HPDE6-E6E7 (cell line): ENCODE results near the gene APRT.

Experiments
- DNase-seq: peaks from one replicate; pipeline ENCODE4 v3.0.0; 2011; ENCODE audit warnings: missing footprints; ENCODE audit errors: extremely low spot score

APRT gene

DNA sequence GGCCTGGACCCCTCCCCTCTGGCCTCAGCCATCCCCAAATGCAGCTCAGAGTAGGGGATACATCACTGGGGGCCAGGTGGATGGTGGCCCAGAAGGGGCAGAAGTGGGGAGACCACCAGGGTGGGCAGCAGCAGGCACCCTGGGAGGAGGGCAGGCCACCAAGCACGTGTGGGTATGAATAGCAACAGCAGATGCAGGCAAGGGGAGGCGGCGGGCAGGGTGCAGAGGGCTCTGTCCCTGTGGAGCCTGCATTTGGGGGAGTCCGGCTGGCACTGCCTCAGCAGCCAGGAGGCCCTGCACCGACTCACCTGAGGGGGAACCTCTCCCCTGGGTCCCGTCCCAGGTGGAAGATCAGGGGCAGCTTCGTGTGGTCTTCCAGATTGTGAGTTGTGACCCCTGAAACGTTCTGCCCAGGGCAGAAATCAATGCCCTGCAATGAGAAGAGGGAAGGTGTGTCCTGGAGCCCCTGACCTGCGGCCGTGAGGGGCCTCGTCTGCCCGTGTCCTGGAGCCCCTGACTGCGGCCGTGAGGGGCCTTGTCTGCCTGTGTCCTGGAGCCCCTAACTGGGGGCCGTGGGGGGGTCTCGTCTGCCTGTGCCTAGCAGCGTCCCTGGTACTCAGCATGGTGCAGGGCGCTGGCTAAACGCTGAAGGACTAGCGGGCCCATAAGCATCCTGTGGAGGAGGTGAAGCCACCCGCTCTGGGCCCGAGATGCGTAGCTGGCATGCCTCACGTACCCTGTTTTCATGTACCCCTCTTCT is 10.7 kb upstream of the APRT start:
- DNase-seq: no peak

DNA sequence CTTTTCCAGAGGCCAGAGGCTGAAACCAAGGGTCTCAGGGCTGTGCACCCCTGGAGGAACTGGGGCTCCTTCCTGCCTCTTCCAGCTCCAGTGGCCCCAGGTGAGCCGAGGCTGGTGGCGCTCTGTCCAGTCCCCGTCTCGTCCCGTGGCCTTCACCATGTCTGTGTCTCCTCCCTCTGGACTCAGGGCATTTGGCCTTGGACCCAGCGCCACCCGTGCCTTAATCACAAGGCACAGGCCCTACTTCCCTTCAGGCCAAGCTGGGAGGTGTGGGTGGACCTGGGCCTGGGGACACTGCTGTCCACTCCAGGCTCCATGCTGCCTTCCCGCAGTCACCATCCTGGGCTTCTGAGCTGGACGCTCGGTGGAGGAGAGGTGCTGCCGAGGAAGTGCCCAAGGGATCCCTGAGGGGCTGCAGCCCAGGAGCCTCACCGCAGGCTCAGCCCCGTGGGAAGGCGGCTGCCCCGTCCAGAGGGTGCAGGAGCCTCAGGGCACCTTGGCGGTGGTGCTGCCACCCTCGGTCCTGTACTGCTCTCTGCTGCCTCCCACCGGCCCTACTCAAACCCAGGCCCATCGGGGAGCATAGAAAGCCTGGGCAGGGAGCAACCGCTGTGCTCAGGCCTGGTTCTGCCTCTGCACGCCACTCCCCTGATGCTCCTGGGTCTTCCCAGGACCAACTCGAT is 9.6 kb upstream of the APRT start:
- no peak for DNase-seq

DNA sequence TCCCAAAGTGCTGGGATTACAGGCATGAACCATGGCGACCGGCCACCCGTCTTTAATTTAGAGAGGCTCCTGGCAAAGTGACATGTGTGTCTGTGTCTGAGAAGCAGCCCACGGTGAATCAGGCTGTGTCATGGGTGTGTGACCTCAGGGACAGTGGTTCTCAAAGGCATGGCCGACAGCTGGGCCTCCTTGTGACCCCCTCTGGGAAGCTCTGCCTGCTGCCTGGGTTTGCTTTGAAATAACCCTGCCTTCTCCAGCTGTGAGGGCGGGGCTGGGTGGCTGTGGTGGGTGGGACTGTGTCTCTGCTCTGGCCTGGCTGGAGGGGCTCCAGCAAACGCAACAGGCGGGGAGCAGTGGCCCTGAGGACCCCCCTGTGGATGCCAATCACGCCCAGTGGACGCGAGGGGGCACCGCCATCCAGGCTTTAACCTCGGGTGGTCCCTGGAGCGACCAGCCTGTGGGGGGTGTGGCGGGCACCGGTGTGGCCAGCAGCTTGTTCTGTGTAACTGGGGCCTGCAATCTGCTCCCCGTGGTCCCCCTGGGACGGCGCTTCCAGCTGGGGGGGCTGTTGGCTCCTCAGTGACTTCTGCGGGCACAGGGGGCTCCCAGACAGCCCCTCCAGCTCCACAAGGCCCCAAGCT is 8.8 kb upstream of the APRT start:
- no peak for DNase-seq

DNA sequence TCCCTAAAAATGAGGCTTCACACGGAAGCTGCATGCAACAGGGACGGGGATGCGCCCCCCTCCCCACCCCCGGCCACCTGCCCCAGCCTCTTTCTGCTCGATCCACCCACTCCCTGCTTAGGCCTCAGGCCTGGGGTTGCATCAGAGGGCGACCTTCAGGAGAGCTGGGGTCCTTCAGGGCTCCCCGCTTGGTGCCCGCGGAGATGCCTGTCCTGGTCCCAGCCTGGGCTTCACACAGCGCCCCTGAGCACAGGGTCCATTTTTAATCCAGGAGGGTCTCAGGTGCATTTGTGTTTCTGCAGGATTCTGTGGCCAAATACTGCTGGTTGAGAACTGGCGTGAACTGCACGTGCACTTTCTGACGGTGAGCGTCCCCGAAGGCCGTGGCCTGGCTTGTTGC is 7.4 kb upstream of the APRT start:
- no peak for DNase-seq

DNA sequence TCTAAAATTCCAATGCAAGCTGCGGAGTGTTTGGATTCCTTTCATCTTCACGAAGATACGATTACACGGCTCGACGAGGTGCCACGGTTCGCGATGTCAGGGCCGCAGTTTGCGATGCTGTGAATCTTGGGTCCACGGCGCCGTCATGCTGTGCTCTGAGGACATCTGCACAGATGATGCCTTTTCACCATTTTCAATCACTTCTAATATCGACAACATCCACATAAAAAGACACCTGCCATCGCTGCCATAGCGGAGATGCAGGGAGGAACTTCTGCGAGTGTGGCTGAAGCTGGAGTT is 6.8 kb upstream of the APRT start:
- DNase-seq: no peak

DNA sequence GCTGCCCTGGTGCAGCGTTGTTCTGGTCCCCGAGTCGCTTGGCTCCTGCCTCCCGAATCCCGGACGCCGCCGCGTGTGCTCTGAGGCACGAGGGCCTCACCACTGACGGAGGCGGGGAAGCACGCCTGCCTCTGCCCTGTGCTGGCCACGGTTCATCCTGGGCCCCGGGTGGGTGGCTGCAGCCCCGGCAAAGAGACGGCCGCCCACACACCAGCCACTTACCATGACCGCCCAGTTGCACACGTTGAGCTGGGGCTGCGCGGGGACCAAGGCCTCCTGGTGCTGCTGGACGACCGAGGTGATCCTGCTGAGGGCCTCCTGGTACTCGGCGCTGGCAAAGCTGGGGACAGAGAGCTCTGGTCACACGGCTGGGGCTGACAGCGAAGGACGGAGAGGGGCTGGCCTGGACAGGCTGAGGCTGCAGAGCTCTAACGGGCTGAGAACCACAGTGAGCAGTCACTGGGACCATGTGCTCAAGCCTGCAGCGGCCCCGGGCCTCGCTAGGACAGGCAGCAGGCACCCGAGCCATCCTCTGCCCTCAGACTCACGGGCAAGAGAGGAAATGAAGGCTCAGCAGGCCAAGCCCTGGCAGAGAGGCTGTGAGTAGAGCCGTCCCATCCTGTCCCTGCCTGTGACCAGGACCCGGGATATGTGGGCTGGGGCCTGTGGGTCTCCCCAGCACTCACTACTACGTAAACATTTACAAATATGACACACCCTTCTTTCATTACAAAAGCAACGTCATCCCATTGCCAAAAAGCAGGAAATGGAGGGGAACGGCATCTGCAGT is 6.3 kb upstream of the APRT start:
- DNase-seq: no peak

DNA sequence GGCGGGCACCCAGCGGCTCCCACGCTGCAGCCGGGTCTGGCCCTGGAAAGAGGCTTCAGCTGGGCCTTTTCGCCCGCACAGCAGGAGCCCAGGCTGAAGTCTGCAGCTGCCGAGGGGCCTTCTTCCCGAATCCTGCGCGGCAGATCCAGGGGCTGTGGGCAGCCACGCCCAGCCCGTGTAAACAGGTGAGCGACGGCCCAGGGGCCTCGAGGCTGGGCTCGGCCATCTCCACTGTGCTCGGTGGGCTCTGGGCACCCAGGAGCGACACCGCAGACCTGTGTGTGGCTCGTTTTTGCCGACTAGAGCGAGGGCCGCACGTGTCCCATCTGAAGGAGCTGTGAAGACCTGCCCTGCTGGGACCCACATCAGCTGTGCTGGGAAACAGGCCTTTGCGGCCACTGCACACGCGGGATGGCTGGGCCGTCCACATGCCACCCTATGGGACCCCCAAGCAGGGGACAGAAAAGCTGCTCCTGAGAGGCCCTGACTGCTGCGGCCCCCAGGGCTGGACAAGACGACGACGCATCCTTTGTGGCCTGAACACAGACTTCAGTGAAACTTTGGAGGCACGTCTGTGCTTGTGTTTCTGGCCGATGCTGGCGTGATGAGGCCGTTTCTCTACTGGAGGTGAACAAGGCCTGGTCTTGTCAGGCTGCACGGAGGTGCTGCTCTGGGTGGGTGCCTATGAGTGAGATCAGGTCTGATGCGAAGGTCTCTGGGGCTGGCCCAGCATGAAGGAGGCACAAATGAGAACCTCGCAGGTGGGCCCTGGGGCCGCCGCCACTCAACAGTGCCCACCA is 5.2 kb upstream of the APRT start:
- no peak for DNase-seq

DNA sequence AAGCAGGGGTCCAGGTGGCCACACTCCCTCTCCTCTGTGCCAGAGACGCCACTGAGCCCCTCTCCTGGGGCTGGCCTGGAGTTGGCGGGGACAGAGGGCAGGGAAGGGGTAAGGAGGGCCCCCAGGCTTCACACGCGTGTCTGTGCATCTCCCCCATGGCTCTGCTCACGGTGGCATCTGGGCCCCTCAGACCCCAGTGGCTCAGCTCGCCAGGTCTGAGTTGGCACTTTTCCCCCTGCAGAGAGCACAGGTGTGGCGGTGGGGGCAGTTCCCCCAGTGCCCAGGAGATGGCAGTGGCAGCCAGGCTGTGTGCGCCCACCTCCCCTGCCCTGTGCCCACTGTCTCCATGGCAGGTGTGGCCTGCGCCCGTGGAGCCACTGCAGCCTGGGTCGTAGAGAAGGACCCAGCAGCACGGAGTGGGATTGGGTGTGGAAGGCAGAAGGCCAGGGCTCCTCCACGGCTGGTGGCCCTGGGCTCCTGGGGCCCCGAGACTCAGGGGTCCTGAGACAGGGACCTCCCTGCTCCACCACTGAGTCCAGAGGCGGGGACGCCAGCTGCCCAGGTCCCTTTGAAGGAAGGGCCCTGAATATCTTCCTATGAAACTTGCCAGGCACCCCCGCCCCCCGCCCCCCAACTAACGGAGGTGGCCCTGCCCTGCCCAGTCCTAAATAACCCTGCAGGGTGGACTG is 4.3 kb upstream of the APRT start:
- DNase-seq: no peak

DNA sequence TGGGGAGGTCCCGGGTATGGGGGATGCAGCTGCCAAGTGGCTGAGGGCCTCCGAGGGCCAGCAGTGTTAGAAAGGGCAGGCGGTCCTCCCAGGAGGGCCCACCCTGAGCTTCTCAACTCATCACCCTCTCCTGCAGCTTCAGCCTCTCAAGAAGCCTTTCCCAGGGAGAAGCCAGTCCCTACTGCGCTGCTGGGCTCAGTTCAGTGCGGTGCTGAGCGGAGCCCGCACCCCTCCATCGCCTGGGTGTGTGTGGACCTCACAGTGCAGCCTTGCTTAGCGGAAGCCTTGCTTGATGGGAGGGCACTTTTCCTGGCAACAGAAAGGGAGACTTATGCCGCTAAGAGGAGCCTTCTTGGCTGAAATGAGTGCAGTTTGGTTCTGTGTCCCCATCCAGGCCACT is 3.5 kb upstream of the APRT start:
- DNase-seq: no peak

DNA sequence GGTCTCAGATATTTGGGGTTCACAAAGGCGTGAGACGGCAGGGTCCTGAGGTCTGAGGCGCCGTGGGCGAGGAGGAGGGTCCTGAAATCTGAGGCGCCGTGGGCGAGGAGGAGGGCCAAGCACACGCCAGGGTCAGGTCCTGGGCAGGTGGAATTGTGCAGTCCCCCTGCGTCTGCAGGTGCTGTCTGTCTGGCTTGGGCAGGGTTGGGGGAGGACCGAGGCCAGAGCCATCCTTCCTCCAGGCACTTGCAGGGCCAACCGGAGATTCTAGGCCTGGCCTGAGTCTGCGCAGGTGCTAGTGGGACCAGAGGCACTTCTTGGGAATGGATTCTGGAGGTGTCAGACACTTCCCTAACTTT is 2.4 kb upstream of the APRT start:
- DNase-seq: no peak

DNA sequence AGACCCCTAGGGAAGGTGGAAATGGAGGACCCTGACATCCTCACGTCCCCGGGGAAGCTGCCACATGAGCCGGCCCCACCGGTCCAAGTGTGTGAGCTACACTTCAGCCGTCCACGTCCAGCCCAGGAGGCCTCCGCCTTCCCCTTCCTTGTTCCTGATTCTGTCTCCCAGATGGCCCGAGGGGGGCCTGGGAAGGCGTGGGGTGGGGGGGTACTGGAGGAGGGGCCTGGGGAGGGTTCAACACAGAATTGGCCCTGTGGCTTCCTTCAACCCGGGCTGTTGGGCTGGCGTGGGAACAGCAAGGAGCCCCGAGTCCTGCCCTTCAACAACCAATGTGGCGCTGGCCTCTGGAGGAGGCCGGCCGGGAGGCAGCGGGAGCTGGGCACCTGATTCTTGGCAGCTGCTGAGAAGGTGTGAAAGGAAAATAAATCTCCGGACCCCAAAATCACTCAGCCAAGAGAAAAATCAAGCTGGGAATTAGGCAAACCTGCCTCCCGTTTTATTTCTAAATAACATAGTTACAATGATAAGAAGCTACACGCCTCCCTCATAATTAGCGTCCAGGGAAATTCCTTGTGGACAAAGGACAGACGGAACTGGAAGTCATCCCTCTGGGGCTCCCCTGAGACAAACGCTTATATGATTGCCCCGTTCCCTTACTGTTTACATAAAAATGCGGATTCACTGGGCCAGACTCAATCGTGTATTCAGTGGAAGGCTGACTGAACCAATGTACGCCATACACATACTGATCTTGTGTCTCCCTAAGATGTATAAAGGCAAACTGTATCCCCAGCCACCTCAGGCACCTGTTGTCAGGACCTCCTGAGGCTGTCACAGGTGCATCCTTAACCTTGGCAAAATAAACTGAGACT is 1.8 kb upstream of the APRT start:
- no peak for DNase-seq

DNA sequence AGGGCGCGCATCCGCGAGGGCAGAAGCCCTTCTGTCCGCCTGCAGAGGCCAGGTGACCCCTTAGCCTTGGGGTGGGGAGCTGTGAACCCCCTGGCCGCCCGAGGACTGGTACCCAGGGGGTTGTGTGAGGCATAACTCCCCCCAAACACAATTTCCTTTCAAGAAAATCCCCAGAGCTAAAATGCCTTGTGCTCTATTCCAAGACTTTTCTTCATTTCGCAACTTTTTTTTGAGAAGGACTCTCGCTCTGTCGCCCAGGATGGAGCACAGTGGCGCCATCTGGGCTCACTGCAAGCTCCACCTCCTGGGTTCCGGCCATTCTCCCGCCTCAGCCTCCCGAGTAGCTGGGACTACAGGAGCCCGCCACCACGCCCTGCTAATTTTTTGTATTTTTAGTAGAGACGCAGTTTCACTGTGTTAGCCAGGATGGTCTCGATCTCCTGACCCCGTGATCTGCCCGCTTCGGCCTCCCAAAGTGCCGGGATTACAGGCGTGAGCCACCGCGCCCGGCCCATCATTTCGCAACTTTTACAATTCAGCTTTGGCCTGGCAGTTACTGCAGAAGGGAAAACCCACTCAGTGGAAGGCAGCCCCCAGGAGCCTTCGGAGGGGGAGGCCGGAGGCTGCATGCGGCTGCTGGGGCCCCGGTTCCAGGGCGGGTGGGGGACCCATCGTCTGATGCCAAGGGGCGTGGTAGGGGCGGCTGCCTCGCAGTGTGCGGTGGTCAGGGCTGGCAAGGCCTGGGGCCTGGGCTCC is 963 bp upstream of the APRT start:
- DNase-seq: no peak

DNA sequence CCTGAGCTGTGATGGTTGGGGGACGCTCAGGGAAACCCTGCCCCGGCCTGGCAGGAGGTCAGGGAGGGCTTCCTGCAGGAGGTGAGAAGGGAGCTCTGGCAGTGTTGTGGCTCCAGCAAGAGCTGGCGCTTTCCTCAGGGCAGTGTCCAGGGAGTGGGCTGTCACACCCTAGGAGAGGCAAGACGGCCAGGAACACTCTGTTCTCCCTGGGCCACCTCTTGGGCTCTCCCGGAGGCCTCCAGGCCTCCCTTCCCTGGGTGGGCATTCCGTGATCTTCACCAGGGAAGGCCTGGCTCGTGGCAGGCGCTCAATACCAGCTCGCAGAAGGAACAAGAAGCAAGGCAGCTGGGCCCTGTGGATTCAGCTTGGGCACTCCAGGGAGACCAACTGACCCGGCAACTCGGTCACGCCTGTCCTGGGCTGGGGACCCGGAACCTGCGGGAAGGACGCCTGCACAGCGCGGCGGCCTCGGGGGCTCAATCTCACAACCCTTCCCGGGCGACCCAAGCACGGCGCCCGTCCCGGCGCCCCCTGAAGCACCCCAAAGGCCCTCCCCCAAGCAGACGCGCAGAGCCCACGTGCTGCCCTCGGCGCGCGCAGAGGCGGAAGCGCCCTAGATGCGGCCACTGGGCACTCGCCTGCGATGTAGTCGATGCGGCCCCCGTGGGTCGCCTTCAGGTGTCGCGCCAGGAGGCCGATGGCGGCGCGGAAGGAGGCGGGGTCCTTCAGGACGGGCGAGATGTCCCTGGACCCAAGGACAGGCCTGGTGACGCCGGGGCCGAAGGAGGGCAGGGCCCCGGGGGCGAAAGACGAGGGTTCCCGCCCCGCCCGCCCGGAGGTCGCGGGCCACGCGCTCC is 588 bp downstream of the APRT start:
- peak; percentile 65 for DNase-seq

DNA sequence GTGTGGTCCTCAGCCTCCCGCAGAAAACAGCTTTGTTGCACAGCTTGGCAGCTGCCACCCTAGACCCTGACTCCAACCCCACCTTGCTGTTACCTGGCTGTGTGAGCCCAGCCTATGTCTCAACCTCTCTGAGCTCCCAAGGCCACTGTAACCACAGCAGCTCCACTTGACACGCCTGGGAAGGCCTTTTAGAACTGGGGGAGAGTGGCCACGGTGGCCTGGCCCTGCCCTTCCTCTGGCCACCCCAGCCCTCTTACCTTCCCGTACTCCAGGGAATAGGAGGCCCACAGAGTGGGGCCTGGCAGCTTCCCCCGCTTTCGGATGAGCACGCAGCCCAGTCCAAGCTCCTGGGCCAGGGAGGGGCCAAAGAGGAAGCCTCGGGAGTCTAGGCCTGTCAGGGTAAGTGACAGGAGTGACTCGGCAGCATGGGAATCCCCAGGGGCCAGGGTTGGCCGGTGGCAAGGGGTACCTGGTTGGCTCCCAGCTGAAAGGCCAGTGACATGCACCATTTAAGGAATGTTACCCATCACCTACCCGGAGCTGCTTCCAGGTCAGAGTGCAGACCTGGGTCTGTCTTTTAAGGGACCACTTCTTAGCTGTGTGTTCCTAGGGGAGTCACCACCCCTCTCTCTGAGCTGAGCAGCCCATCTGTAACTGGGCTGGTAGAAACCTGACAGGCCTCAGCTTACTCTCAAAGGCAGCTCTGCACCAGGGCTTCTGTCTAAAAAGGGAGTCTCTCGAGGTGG is 1.4 kb downstream of the APRT start:
- no peak for DNase-seq

DNA sequence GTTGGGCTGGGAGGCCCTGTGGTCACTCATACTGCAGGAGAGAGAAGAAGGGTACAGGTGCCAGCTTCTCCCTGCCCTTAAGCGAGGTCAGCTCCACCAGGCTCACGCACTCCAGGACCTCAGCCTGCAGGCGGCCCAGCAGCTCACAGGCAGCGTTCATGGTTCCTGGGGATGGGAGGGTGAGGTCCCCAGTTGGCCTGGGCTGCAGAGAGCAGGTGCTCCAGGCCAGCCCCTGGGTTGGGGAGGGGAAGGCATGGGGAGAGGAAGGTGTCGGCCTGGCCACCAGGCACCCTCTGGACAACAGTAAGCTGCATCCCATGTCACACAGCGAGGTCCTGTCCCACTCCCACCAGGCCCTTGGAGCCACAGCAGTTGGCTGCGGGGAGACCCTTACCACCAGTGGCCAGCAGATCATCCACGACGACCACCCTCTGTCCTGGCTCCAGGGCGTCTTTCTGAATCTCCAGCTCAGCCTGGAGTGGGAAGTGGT is 2.0 kb downstream of the APRT start:
- DNase-seq: no peak

DNA sequence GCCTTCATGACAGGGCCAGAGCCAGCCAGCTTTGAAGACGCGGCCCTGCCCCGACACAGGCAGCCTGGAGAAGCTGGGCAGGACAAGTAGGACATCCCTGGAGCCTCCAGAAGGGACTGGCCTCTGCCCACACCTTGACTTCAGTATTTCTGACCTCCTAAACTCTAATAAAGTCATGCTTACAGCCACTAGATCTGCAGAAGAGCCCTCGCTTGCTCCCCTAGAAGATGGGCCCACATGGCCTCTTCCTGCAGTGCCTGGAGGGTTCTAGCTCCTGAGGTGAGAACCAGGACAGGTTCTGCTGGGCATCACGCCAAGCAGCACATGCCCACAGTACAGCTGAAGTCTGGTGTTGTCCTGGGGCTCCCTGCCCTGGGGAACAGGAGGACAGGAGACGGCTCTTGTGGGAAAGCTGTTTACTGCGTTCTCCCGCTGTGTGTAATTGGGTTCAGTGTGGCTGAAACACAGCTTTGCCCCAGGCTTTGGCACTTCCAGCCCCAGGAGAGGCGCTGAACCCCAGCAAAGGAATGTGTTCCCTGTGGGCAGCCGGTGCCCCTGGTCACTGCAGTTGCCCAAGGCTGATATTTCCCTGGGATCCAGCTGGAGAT is 2.6 kb downstream of the APRT start:
- no peak for DNase-seq
